Ureter (tissue), 1 donor: Measurements from ENCODE around the gene MAPK1. TPM values are rescaled to one million over a fixed set of nuclear protein-coding genes. Genes with fewer than 3 reads are reported as not detected.

ENCODE experiments used
- total RNA-seq: library from RNA; stranded (reverse); gene quantifications from one replicate; pipeline ENCODE4 v1.2.4, GENCODE V29; 2023
- donor health status: DM: yes; HTN: yes; CAD: no.

MAPK1 gene
- total RNA-seq, 1 donor from 2014 or later, result 136 TPM

Other genes starting within 250 kb of the MAPK1 start
- 27.2 TPM for gene YDJC, start 237.6 kb downstream of the MAPK1 start, total RNA-seq
- gene CCDC116, start 234.9 kb downstream of the MAPK1 start, total RNA-seq, result 0.57 TPM
- 28.1 TPM for gene SDF2L1, start 225.3 kb downstream of the MAPK1 start, total RNA-seq
- 62.9 TPM for gene PPIL2, start 201.6 kb downstream of the MAPK1 start, total RNA-seq
- gene YPEL1, start 131.9 kb downstream of the MAPK1 start, total RNA-seq, result 1.7 TPM
- 39.9 TPM for gene PPM1F, start 85.2 kb upstream of the MAPK1 start, total RNA-seq
- 29.7 TPM for gene TOP3B, start 115.1 kb upstream of the MAPK1 start, total RNA-seq